H1 (cell line): ENCODE results near the gene ACOT12. TPM values are rescaled to one million over a fixed set of nuclear protein-coding genes. Genes with fewer than 3 reads are reported as not detected.

ENCODE experiments used
- TEAD4 ChIP-seq: IDR thresholded peaks from 2 replicates; pipeline ENCODE4 v1.6.1; 2012; ENCODE audit warnings: low read depth, low read length, inconsistent platforms, mixed read lengths
- polyA plus RNA-seq, 7 experiments: library from polyadenylated mRNA; depleted of rRNA in 3 of 7; stranded (reverse) in 5 of 7; unstranded in 2 of 7; fragments of >200 nt in 5 of 7; fragments of 200-250 nt in 2 of 7; gene quantifications; 1 replicate in 5 of 7; 2 replicates in 1 of 7; 4 replicates in 1 of 7; pipeline versions ENCODE4 v1.2.1 to v1.2.3, GENCODE V29; 2011 to 2013; ENCODE audit warnings: missing spikeins in 2 of 7, mixed read lengths in 2 of 7
- total RNA-seq: library from RNA; stranded (reverse); fragmentation: NEBNext Ultra II Directional; extraction: Animal tissue kit (Norgen Biotek cat#: 25700); gene quantifications from 2 replicates; pipeline ENCODE4 v1.2.1, GENCODE V29; 2021
- TF ChIP-seq, protein P1 (sequence below): fragments of 300-600 bp; sonication (generic); IDR thresholded peaks from 2 replicates; pipeline ENCODE4 v1.7.1; 2012; ENCODE audit warnings: low read length, moderate library complexity, mild to moderate bottlenecking, inconsistent platforms; ENCODE audit not compliant: insufficient replicate concordance

ACOT12 gene
- total and polyA plus RNA-seq, 2 of the 8 experiments (the other 6 are each of a cell fraction or from before 2014, with no cell fraction given), result 0.29 TPM; not detected in 1

DNA sequence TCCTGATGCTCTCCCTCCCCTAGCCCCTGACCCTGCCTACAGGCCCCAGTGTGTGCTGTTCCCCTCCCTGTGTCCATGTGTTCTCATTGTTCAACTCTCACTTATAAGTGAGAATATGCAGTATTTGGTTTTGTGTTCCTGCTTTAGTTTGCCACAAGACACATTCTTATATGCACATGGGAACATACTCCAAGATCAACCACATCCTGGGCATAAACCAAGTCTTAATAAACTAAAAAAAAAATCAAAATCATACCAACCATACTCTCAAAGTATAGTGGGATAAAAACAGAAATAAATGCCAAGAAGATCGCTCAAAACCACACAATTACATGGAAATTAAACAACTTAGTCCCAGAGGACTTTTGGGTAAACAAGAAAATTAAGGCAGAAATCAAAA is 103.8 kb downstream of the ACOT12 start (continued):
- TF ChIP-seq, protein P1, sequence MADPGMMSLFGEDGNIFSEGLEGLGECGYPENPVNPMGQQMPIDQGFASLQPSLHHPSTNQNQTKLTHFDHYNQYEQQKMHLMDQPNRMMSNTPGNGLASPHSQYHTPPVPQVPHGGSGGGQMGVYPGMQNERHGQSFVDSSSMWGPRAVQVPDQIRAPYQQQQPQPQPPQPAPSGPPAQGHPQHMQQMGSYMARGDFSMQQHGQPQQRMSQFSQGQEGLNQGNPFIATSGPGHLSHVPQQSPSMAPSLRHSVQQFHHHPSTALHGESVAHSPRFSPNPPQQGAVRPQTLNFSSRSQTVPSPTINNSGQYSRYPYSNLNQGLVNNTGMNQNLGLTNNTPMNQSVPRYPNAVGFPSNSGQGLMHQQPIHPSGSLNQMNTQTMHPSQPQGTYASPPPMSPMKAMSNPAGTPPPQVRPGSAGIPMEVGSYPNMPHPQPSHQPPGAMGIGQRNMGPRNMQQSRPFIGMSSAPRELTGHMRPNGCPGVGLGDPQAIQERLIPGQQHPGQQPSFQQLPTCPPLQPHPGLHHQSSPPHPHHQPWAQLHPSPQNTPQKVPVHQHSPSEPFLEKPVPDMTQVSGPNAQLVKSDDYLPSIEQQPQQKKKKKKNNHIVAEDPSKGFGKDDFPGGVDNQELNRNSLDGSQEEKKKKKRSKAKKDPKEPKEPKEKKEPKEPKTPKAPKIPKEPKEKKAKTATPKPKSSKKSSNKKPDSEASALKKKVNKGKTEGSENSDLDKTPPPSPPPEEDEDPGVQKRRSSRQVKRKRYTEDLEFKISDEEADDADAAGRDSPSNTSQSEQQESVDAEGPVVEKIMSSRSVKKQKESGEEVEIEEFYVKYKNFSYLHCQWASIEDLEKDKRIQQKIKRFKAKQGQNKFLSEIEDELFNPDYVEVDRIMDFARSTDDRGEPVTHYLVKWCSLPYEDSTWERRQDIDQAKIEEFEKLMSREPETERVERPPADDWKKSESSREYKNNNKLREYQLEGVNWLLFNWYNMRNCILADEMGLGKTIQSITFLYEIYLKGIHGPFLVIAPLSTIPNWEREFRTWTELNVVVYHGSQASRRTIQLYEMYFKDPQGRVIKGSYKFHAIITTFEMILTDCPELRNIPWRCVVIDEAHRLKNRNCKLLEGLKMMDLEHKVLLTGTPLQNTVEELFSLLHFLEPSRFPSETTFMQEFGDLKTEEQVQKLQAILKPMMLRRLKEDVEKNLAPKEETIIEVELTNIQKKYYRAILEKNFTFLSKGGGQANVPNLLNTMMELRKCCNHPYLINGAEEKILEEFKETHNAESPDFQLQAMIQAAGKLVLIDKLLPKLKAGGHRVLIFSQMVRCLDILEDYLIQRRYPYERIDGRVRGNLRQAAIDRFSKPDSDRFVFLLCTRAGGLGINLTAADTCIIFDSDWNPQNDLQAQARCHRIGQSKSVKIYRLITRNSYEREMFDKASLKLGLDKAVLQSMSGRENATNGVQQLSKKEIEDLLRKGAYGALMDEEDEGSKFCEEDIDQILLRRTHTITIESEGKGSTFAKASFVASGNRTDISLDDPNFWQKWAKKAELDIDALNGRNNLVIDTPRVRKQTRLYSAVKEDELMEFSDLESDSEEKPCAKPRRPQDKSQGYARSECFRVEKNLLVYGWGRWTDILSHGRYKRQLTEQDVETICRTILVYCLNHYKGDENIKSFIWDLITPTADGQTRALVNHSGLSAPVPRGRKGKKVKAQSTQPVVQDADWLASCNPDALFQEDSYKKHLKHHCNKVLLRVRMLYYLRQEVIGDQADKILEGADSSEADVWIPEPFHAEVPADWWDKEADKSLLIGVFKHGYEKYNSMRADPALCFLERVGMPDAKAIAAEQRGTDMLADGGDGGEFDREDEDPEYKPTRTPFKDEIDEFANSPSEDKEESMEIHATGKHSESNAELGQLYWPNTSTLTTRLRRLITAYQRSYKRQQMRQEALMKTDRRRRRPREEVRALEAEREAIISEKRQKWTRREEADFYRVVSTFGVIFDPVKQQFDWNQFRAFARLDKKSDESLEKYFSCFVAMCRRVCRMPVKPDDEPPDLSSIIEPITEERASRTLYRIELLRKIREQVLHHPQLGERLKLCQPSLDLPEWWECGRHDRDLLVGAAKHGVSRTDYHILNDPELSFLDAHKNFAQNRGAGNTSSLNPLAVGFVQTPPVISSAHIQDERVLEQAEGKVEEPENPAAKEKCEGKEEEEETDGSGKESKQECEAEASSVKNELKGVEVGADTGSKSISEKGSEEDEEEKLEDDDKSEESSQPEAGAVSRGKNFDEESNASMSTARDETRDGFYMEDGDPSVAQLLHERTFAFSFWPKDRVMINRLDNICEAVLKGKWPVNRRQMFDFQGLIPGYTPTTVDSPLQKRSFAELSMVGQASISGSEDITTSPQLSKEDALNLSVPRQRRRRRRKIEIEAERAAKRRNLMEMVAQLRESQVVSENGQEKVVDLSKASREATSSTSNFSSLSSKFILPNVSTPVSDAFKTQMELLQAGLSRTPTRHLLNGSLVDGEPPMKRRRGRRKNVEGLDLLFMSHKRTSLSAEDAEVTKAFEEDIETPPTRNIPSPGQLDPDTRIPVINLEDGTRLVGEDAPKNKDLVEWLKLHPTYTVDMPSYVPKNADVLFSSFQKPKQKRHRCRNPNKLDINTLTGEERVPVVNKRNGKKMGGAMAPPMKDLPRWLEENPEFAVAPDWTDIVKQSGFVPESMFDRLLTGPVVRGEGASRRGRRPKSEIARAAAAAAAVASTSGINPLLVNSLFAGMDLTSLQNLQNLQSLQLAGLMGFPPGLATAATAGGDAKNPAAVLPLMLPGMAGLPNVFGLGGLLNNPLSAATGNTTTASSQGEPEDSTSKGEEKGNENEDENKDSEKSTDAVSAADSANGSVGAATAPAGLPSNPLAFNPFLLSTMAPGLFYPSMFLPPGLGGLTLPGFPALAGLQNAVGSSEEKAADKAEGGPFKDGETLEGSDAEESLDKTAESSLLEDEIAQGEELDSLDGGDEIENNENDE, result no peak
- TF ChIP-seq TEAD4, result no peak
